Stimulated activated CD8-positive, alpha-beta memory T cell treated with anti-CD3 and anti-CD28 coated beads, Interleukin-7, amount 100 ng/mL, for 4 hours (primary cell): ENCODE results near the gene SHB.

ENCODE experiments used
- DNase-seq, 2 donors: peaks; one replicate each; pipeline ENCODE4 v3.0.0-alpha.2; 2020; ENCODE audit warnings: low read depth in 2 of 2

The SHB gene

DNA sequence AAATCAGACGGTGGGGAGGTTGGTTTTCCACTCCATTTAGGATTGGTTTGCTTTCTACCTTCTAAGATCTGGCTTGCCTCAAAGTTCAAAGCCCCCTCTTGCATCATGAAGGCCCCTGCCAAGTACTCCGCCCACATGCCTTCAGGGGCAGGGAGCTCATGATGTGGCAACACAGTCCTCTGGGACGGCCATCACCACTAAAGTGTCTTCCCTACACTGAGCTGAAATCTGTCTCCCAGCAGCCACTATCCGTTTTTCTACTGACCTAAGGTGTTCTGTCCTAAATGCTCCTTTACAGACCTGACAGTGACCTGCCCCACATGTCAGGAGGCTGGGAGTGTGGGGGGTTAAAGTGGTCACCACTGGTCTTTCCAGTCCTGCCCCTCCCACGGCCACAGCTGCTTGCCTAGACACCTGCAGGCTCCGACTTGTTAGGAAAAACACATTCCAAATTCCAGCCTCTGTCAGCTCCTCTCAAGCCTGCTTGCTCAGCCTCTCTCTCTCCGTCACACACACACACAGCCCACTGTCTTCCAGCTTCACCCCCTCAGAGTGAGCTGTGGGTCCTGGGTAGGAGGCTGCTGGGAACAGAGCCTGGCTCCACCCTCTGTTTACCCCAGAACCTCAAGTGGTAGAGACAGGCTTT is 44.9 kb downstream of the SHB start:
- DNase-seq, result no peak

DNA sequence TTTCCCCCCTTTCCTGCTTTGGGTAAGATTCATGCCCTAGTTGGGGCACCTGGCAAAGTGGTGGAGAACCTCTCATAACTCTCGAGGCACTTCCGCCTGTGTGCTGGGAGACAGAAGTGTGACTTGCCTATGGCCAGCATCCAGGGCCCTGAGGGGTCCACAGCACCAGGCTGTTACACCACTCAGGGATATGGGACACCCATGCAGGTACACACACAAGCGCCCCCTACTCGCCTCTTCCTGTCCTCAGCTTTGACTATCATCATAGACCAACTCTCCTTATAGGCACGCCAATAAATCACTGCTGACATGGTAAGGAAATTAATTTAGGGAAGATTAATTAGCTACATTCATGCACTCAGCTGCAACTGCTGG is 45.4 kb downstream of the SHB start:
- DNase-seq, result no peak

DNA sequence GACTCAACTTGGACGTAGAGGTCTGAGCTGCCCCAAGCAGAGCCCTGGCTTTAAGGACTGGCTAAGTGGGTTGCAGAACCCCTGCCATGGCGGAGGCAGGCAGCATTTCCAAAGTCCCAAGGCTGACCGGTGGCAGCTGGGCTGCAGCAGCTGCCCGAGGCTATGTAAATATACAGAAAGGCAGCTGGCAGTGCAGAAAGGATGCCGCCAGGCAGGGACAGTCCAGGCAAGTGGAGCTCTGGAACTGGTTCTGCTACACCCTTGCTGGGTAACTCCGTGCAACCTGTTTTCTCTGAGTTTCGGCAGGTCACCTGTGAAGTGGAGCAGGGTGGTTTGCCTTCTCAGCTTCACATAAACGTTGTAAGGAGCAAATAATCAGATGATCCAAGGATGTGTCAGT is 46.0 kb downstream of the SHB start:
- no peak for DNase-seq

DNA sequence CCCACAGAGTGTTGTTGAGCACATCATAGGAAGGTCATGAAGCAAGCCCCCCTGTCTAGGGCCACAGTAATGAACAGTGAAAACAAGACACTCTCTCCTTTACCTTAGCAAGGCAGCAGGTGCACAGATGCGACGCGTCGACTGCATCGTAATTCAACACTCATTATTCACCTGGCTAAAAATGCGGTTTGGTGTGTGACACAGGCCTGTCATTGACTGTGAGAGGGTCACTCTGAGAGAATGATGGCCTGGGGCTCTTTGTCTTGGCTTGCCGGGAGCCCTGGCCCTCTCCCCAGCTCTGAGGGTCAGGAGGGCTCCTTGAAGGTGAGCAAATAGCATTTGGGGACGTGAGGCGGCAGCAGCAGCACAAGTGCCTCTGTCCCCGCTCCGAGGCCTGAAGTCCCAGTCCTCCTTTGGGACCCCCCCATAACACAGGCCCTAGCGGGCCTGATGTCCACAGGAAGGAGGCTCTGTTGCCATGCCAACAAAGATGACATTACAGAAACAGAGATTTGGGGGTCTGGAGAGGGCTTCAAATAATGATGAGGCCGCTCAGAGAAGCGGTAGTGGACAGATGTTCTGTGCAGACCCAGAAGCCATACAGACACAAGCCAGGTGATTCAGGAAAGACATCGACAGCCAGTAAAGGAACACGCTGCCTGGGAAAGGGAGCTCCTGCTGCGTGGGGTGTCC is 46.7 kb downstream of the SHB start:
- no peak for DNase-seq

DNA sequence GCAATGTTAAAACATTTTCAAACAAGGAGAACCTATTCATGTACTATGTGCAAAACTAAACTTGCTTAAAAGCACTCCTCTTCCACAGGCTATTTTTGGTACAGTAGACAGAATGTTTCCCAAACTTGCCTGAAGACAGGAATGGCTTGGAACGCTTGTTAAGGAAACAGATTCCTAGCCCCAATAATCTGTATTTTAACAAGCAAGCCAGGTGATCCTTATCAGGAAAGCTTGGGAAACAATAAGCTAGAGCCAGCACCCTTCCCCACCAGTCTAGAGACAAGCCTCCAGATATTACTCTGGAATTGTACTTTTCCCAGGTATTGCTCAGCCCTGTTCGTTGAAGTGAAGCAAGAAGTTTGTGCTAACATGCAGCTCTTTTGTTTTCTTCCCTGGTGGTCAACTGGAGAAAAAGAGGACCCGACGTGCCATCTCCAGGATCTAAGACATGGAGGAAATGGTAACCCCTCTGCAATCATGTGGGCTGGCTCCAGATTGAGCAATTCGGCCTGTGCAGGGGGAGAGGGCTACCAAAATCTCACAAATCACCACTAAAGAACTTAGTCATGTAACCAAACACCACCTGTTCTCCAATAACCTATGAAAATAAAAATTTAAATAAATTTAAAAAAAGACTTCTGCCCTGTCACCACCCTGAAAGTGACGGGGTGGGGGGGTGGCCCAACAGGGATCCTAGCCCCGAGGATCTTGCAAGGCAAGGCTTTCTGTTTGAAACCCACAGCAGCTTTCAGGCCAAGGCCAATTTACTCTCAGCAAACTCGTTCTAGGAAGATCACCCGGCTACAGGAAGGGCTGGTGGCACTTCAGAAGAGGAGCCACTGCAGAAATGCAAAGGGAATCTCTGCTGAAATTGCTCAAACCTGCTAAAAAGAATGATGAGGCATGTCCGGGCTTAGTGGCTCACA is 48.6 kb downstream of the SHB start:
- no peak for DNase-seq

DNA sequence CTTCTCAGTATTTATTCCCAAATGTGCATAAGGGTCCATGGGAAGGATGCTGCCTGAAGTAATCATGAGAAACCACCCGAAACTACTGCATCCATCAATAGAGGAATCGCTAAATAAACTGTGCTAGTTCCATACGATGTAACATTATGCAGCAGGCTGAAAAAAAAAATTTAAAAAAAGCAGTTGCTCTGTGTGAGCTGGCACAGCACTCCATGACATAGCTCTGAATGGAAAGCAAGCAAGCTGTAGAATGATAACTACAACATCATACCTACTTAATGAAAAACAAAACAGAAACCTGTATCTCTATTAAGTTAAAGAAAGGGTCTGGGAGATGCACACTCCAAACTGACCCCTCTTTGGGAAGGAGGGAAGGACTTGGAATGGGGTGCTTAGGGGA is 49.3 kb downstream of the SHB start:
- no peak for DNase-seq

DNA sequence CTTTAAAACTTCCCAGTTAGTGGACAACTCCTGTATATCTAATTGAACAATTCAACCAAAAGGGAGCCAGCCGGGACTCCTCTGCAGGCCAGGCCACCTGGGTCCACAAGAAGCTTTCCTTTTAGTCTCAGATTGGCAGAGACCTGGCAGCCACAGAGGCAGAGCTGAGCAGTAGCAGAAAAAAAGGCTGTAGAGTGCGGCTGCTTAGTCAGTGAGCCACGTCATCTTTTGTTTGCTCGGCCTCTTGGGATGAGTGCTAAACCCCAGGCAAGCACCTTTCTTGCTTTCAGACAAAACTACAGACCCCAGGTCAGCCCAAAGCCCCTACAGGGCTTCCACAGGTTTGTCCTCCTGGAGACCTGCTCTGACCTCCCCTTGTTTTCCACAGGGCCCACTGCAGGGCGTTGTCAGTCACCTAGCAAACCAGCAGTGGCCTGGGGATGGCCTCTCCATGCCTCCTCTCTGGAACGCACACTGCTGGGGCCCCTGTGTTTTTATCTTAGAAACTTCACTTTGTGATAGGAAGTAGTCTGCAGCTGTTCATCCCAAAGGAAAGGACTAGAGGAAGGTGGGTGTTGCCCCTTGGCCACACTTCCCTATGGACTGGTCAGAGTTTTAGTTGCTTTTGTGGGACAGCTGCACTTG is 49.9 kb downstream of the SHB start:
- DNase-seq, result no peak

DNA sequence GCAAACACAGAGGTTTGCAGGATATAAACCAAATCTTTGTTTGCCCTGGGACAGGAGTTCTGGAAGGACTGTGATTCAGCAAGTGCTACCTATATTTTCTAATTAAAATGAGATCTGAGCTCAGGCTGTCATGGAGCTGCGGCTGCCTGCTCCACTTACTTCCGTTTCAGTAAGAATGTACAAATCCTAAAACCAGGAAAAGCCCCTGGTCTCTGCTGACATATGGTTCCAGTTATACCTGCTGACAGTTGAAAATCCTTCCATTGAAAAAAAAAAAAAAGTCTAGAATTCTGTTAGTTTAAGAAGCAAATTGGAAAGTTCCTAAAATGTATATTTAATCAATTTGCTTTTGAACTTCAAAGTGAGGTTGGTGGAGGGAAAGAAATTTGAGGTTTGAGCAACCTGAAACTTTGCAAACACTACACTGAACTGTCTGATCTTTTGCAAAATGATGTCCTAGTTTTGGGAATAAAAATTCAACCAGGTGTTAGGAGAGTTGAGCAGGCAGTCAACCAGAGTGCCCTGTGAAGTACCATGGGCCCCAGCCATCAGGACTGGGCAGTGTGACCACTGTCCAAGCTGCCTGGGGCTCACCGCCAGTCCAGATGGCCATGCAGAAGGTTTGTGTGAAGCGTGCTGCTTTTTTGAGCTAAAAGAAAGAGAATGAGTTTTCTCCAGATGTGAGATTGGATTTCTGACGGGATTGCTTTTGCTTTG is 50.6 kb downstream of the SHB start:
- DNase-seq, result no peak

DNA sequence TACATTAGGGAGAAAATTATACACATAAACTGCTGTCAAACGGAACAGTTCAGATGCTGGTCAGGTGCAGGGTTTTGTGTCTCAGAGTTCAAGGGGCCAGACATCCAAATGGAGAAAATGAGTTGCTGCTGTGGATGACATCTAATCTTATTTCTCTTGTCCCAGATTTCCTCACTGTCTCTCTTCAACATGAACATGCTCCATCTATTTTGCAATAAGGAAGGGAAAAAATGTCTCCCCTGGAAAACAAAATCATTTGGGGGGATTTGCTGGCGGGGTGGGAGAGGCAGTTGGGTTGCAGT is 51.2 kb downstream of the SHB start:
- no peak for DNase-seq

DNA sequence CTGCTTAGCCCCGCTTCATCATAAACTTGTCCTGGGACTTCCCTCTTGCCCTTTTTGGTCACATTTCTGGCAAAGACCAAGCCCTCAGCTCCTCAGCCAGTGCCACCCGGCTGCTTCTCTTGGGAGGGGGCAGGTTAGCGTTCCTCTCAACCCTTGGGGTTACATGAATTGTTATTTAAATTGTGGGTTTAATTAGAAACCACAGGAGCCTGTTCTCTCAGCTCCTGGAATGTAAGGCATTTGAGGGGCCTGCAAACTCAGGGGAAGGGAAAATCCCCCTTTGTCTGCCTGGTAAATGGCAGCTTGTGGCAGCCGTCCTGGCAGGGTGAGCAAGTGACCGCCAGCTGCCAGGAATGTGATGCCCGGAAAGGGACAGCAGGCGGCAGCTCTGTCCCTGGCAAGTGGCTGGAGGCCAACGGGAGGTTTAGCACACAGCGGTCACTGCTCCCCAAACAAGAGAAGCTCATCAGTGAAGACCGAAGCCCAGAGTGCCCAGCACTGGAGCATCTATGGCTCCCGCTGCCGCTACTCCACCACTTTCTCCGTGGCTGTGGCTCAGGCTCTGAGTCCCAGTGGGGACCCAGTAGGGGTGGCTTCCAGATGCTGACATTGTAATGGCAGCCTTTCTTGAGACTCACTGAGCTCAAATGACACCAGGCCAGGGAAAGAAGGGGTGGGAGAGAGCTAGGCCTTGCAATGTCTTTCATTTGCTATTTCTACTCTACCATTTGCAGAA is 51.7 kb downstream of the SHB start:
- DNase-seq, result no peak

DNA sequence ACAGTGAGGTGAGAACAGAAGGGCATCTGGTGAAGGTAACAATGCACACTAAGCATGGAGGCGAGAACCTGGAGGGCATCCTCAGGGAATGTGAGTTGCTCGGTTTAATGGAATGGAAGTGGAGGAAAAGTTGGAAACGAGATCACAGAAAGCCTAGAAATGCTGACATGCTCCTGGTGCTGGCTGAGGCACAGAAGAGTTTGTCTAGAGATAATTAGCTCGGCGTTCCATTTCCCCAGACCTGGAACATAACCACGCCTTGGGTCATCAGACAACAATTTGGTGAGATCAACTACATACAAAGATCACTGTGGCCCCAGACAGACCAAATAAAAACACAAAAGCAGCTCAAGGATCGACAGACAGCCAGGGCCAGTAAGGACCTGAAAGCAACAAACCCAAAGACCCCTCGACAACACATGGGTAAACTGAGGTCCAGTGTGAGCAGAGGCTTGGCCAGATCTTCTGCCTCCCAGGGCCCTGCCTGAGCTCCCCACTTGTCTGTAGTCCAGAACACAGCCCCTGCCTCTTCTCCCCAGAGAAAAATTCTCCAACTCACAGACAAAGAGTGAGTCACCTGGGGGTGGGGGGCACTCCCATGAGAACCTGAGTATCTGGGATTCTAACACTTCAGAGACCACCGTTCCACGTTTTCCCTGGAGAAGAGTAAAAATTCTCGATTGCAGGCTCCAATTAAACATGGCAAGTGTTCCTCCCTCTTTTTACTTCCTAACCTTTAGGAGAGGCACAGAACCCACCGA is 52.5 kb downstream of the SHB start:
- no peak for DNase-seq

DNA sequence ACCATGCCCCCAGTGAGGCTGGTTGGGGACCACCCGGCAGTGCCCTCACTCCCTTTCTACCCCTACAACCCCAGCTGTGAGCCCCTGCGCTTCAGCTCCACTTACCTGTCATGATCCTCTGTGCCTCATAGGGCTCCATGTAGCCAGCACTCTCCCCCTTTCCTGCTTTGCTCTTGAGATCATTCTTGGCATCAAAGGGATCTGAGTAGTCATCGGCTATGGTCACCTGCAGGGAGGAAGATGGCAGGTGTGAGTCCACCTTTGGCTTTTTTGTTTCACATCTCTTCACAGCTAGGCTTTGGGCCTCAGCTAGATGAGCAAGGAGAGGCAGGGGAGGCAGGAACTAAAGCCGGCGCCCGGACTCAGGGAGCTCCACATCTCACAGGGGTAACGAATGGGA is 53.1 kb downstream of the SHB start:
- no peak for DNase-seq

DNA sequence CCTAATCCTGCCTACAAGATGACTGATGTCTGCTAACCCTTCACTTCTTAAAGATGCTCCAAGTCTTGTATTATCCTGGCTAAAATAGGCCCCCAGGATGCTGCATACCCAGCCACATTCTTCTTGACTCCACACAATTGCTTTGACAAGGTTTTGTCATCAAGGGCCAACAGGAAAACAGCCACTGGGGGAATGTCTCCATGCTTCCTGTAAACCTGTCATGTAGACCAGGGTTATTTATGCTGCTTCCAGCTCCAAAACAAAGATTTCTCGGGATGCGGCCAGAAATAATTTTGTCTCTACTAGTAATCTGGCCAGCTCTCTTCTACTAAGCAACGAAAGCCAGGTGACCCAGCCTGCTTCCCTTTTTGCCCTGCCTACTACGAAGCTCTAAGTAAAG is 53.8 kb downstream of the SHB start:
- no peak for DNase-seq

DNA sequence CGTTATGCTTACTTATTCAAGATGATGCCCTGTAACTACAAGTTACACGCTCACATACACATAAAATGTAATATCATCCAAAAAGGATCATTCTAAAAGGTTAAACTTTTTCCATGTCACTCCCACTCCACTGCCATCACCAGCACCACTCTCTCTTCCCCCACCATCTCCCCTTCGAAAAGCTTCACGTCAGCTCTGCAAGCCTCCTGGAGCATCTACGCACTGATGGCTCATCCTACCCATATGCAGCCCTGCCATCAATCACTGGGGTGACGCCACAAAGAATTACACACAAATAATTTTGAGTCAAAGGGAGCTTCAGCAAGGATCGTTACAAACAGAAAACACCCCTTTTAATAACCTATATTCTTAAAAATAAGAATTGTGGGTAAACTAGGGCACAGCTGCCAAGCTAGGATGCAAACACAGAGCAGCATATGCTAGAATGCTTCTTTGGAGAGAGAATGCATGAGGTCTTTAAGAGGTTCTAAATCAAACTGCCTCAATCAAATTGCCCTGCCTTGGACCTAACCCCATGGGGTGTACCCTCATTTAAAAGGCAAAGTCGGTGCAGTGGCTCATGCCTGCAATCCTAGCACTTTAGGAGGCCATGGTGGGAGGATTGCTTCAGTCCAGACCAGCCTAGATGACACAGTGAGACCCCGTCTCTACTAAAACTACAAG is 56.1 kb downstream of the SHB start:
- no peak for DNase-seq

DNA sequence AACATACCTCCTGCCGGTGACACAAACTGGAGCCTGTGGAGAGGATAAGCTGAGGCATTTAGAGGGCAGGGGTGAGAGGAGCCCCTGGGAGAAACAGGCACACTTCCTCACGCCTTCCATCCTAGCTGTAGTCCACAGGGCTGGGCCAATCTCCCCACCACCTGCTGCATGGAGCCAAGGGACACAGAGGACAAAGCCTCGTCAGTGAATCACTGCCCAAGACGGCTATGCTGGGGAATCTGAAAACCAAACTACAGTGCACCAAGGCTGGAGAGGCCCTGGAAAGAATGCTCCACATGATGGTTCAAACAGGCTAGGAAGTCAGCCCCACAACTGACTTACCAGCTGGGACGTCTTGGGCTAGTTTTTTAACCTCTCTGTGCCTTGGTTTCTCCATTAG is 57.0 kb downstream of the SHB start:
- DNase-seq, result no peak

DNA sequence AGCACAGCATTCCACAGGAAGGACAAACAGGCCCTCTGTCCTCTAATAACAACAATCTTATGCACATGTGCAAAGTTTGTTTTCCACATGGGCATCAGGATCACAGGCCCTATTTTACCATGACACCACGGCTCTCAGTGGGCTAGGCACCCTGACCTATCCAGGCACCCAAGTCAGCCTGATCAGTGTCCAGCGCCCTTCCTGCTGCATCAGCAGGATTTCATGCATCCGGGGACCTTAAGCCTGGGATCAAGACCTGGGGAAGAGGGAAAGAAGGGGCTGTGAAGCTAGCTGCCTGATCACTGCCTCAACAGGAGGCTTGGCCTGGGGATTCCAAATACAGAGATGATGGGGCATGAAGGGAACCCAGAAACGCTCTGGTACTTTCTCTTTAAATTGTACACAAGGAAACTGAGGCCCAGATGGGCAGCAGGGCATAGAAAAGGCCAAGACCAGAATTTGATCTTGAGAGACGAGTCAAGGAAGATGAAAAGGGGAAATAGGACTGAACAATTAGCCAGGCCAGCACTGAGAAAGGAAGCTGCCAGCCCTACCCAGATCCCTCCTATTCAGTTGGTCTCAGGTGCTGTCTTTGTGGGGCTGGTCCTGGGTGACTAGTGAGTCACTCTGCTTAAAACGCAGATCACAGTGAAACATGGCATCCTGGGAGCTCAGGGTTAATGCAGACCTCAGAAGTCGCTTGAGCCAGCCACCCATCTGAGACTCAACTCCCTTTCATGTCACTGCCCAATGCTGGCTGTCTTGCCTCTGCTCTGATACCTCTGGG is 57.9 kb downstream of the SHB start:
- DNase-seq, result no peak

DNA sequence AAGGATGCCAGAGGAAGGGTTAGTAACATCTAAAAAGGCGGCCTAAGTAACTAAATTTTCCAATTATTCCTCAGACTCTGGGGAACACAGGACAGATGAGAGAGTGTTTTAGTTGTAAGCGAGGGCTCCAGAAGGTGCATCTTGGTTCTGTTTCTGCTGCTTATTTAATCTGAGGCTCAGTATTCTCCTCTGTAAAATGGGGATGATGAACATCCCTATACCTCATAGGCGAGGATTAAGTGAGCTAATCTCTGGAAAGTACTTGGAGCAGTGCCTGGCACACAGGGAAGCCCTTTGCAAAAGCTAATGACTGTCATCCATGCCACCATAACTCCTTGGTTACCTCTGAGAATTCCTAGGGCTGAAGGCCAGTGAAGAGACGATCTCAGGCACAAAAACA is 59.0 kb downstream of the SHB start:
- no peak for DNase-seq

DNA sequence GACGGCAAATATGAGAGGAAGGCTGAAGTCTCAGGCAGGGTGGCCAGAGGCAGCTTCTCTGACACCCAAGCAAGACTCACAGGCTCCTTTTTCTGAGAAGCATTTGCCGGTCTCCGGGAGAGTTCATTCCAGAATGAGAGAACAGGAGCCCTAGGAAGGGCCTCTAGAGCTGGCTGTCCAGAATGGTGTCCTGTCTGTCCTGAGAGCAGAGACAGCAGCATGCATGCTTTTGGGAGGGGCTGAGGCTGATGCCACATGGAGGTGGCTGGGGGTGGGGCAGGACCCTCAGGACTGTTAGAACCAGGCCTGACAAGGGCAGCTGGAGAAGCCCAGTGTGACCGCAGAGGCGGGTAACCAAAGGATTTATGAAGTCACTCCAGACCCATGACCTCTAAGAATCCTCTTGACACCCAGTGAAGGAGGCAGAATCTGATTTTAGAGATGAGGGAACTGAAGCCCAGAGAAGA is 60.0 kb downstream of the SHB start:
- DNase-seq, result no peak
